HG03139 (cell line): ENCODE results near the gene HS1BP3.

Source experiments
- ATAC-seq: cut with Tn5 transposase; IDR thresholded peaks from one replicate; pipeline ENCODE4 v1.9.1; 2021; ENCODE audit not compliant: unreplicated experiment

Gene HS1BP3

GRCh38 chr2:20650877-20651730, at the start of gene HS1BP3:
Gene HS1BP3 (minus strand): TSS chr2:20651098. CDS start chr2:20651063, 35 bp downstream.
- ATAC-seq, result peak; percentile 96

DNA sequence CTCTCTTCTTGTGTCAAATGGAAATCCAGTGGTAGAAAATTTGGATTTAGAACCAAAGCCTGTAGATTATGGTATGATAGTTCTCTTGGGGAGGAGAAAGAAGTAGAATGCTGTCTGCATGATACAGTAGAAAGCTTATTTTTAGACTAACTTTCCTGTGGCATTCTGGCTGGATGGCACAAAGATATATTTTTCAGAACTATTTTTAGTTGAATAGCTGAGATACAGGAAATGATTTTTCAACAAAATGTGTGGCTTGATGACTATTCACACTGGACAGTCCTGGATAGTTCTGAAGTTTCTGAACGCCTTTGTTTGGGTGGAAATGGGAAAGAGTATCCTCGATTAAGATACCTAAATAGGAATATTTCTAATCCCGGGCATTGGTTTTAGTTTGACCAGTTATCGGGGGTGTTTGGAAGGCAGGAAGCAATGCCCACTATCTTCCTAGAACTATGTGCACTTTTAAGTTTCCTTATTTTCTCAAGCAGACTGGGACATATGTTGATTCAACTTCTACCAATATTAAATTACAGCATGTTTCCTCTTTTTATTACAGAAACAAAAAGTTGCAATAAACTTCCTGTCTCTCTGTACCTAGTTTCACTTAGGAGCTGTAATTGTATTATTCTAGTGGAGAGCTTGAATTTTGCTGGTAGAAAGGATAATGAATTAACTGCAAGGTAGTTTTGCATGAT, 48.2 kb upstream of the HS1BP3 start:
- ATAC-seq, result no peak

DNA sequence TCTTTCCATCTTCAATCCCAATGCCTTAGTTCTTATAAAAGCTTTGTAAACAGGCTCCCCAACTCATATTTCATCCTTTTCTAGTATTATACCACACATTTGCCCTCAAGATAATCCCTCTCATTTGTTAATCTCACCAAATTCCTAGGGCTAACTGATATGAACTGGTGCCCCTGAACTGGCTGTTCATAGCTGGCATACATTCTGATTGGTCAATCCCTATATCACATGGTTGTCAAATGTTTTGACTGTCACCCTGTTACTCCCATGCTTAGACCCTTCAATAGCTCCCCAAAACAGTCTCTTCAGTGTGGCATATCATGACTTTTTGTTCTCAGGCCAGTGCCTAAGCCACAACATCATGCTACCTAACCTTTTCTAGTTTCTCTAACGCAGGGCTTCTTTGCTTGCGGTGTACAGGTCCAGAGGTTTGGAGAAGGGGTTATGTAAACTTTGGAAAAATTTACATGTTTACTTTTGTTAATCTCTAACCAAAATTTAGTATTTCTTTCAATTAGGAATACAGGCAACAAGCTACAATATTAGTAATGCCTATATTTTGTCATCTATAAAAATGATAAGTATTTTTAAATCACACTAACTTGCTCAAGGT, 46.5 kb upstream of the HS1BP3 start:
- ATAC-seq, result no peak

- no peak for ATAC-seq
Observed at GRCh38 chr2:20696366-20696765, 45.5 kb upstream of the HS1BP3 start.

- no peak for ATAC-seq
Observed at GRCh38 chr2:20693317-20693716, 42.4 kb upstream of the HS1BP3 start.

DNA sequence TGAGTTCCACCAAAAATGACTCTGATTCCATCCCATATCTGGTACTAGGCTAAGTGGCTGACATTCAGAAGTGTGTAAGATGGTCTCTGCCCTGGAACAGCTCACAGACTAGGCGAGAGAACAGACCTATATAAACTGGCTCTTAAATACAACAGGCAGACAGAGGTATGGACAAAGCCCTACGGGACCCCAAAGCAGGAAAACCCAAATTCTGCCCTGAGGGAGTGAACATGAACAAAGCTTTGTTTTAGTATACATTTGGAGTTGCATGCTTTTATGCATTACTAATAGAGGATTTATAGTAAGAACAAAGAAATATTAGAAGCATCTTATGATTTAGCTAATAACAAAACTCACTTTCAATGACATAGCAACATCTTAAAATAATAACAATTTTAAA, 41.2 kb upstream of the HS1BP3 start:
- ATAC-seq, result no peak

- ATAC-seq, result no peak
Observed at GRCh38 chr2:20691076-20691734, 40.3 kb upstream of the HS1BP3 start.

DNA sequence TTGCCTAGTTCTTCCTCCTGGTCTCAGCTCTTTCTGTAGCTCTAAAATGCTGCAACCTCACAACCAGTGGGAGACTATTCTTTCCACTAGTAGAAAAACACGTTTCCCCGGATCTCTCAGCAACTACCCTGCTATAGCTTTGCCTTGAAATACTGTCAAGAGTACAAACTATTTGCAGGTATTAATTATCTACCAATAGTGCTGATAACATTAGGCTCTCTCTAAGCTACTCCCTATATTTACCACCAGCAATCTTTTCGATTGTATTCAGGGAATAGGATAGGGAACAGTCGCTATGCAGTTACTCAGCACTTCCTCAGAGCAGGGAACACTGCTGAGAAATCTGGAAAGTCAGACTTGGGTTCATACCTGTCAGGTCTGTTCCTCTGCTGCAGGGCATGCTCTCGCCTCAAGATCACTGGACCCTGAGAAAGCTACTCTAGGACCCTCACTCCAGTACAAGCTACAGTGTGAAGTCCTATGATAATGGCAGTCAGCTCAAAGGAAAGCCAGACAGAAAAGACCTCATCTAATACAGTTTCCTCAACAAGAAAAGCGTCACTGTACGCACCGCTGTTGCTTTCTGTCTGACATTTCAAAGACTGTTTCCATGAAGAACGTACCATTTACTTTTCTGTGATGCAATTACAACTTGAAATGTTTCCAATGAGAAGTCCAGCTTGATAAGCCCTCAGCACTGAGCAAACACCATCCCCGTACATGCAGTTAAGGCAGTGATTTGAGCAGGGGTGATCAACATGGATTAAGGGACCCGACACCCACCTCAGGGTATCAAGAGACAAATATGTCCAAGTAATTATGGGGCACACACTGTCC, 38.7 kb upstream of the HS1BP3 start:
- ATAC-seq, result no peak

GRCh38 chr2:20687260-20687832, 36.4 kb upstream of the HS1BP3 start:
- ATAC-seq, result no peak

GRCh38 chr2:20684581-20685063, 33.7 kb upstream of the HS1BP3 start:
- no peak for ATAC-seq

GRCh38 chr2:20682167-20682920, 31.4 kb upstream of the HS1BP3 start:
- no peak for ATAC-seq

DNA sequence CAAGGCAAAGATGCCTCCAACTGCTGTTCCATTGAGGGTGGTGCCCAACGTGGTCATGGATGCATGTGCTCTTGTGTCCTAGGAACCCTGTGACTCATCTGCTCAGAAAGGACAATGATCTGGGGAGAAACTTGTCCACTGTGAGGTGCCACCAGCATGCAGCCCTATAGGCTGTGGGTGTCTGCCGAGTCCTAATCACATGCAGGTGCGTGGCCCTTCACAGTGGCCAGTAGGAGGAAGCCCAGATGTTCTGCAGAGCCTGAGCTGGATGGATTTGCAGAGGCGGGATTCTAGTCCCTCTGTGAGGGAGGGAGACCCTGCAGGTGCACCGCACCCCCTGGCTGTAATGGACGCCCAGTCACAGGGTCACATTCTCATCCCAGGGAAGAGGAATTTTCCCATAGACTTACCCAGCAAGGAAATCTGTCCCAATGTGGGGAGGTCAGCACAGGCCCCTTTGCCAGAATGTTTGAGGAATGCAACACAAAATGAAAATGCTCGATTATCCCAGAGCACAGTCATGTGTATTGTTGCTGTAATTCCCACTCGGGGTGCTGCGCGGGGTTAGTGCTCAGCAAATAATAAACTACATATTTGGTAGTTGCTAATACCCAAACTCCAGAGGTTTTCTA, 30.0 kb upstream of the HS1BP3 start:
- ATAC-seq, result no peak

- ATAC-seq, result no peak
Observed at GRCh38 chr2:20678780-20679179, 27.9 kb upstream of the HS1BP3 start.

DNA sequence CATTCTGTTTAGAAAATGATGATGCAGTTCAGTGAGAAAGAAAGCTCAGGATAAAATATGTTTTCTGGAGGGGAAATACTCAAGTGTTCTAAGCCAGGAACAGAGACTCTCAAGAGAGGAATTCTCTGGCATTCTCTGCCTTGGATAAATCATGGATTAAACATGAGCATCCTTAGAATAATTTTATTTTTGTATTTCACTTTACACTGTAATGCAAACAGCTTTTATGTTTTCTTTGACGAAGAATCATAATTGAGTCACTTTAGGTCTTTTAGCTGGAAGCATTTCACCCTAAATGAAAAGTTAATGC, 27.1 kb upstream of the HS1BP3 start:
- no peak for ATAC-seq

GRCh38 chr2:20677301-20678085, 26.6 kb upstream of the HS1BP3 start:
- peak; percentile 28 for ATAC-seq

- peak; percentile 44 for ATAC-seq
Observed at GRCh38 chr2:20676353-20677215, 25.7 kb upstream of the HS1BP3 start.

- ATAC-seq, result peak; percentile 60
Observed at GRCh38 chr2:20675701-20676352, 24.9 kb upstream of the HS1BP3 start.
